ENCODE measurements around the gene ARRDC5. TPM values are rescaled to one million over a fixed set of nuclear protein-coding genes. Genes with fewer than 3 reads are reported as not detected.
A peak's percentile ranks its signal among the peaks of the same experiment; 100 is the strongest.

ARRDC5 gene
- total and polyA plus RNA-seq, 5 donors from 2014 or later, result 1.1 to 6.1 (median 1.3) TPM

- Mint-ChIP-seq H3K9me3 (no peaks in the 10 kb centered on the region), H3K36me3 (peaks cover 7% of the 10 kb centered on the region), H3K27ac (peak overlapping the region; percentile 93 to 99 (median 99)), H3K4me3 (peak overlapping the region; percentile 95 to 100 (median 99)), H3K4me1 (peaks cover 9 to 67% (median 21%) of the 10 kb centered on the region in 4 donors), H3K27me3 (no peaks in the 10 kb centered on the region)
- Histone ChIP-seq H3K27ac (ENCODE audit: insufficient read depth, low read length, poor library complexity, severe bottlenecking) (peak overlapping the region; percentile 81), H3K4me1 (ENCODE audit: control insufficient read depth, insufficient read depth, low read length, poor library complexity, severe bottlenecking) (peaks cover 68% of the 10 kb centered on the region), H3K4me3 (ENCODE audit: low read depth, low read length) (peak overlapping the region; percentile 92), H3K9me3 (ENCODE audit: control insufficient read depth in 2 of 2, low read length in 2 of 2) (no peaks in the 10 kb centered on the region), H3K36me3 (ENCODE audit: control insufficient read depth, insufficient read depth, low read length) (no peaks in the 10 kb centered on the region), H3K27me3 (ENCODE audit: control insufficient read depth, insufficient read depth, low read length) (no peaks in the 10 kb centered on the region)
- DNase-seq (peak; percentile 62 to 89 (median 69)), ATAC-seq (ENCODE audit: low read depth in 2 of 2) (peak; percentile 82 to 84)
Observed at GRCh38 chr19:4914736-4915501, 12.2 kb upstream of the ARRDC5 start.

- Mint-ChIP-seq H3K4me1 (peaks cover 9 to 67% (median 21%) of the 10 kb centered on the region in 4 donors), H3K4me3 (peak overlapping the region; percentile 95 to 100 (median 99)), H3K27me3 (no peaks in the 10 kb centered on the region), H3K36me3 (peaks cover 7% of the 10 kb centered on the region), H3K27ac (peak overlapping the region; percentile 93 to 99 (median 99)), H3K9me3 (no peaks in the 10 kb centered on the region)
- ATAC-seq (ENCODE audit: low read depth in 2 of 2) (no peak), DNase-seq (peak in 1 of 3 donors; percentile 27)
- peaks cover 70% of the 10 kb centered on the region for H3K4me1 ChIP-seq (ENCODE audit: control insufficient read depth, insufficient read depth, low read length, poor library complexity, severe bottlenecking)
- H3K27ac ChIP-seq (ENCODE audit: insufficient read depth, low read length, poor library complexity, severe bottlenecking), result peak overlapping the region; percentile 81
- no peaks in the 10 kb centered on the region for H3K9me3 ChIP-seq (ENCODE audit: control insufficient read depth in 2 of 2, low read length in 2 of 2)
- no peaks in the 10 kb centered on the region for H3K36me3 ChIP-seq (ENCODE audit: control insufficient read depth, insufficient read depth, low read length)
- peak overlapping the region; percentile 92 for H3K4me3 ChIP-seq (ENCODE audit: low read depth, low read length)
- H3K27me3 ChIP-seq (ENCODE audit: control insufficient read depth, insufficient read depth, low read length), result no peaks in the 10 kb centered on the region
Observed at GRCh38 chr19:4913996-4914735, 11.5 kb upstream of the ARRDC5 start.

- H3K27me3 Mint-ChIP-seq, result no peaks in the 10 kb centered on the region
- Histone ChIP-seq H3K36me3 (ENCODE audit: control insufficient read depth, insufficient read depth, low read length) (no peaks in the 10 kb centered on the region), H3K27me3 (ENCODE audit: control insufficient read depth, insufficient read depth, low read length) (no peaks in the 10 kb centered on the region), H3K4me3 (ENCODE audit: low read depth, low read length) (peak overlapping the region; percentile 83), H3K27ac (ENCODE audit: insufficient read depth, low read length, poor library complexity, severe bottlenecking) (peak overlapping the region; percentile 70), H3K9me3 (ENCODE audit: control insufficient read depth in 2 of 2, low read length in 2 of 2) (no peaks in the 10 kb centered on the region), H3K4me1 (ENCODE audit: control insufficient read depth, insufficient read depth, low read length, poor library complexity, severe bottlenecking) (peaks cover 79% of the 10 kb centered on the region)
- ATAC-seq (ENCODE audit: low read depth in 2 of 2), result peak; percentile 25 to 30
- no peaks in the 10 kb centered on the region for H3K9me3 Mint-ChIP-seq
- peak; percentile 59 to 79 (median 79) for DNase-seq
- H3K4me1 Mint-ChIP-seq, result peaks cover 9 to 80% (median 28%) of the 10 kb centered on the region in 4 donors
- peaks cover 7% of the 10 kb centered on the region for H3K36me3 Mint-ChIP-seq
- H3K27ac Mint-ChIP-seq, result peak overlapping the region; percentile 82 to 99 (median 94)
- peak overlapping the region; percentile 93 to 100 (median 99) for H3K4me3 Mint-ChIP-seq
Observed at GRCh38 chr19:4911786-4912672, 9.3 kb upstream of the ARRDC5 start.

- peak overlapping the region; percentile 82 to 99 (median 94) for H3K27ac Mint-ChIP-seq
- Histone ChIP-seq H3K27ac (ENCODE audit: insufficient read depth, low read length, poor library complexity, severe bottlenecking) (peak overlapping the region; percentile 70), H3K9me3 (ENCODE audit: control insufficient read depth in 2 of 2, low read length in 2 of 2) (no peaks in the 10 kb centered on the region), H3K36me3 (ENCODE audit: control insufficient read depth, insufficient read depth, low read length) (peaks cover 5% of the 10 kb centered on the region), H3K4me1 (ENCODE audit: control insufficient read depth, insufficient read depth, low read length, poor library complexity, severe bottlenecking) (peaks cover 72% of the 10 kb centered on the region), H3K4me3 (ENCODE audit: low read depth, low read length) (peak overlapping the region; percentile 83), H3K27me3 (ENCODE audit: control insufficient read depth, insufficient read depth, low read length) (no peaks in the 10 kb centered on the region)
- DNase-seq (no peak), ATAC-seq (ENCODE audit: low read depth in 2 of 2) (no peak)
- H3K9me3 Mint-ChIP-seq, result no peaks in the 10 kb centered on the region
- H3K36me3 Mint-ChIP-seq, result peaks cover 7% of the 10 kb centered on the region
- H3K4me1 Mint-ChIP-seq, result peaks cover 9 to 78% (median 28%) of the 10 kb centered on the region in 4 donors
- peak overlapping the region; percentile 93 to 100 (median 99) for H3K4me3 Mint-ChIP-seq
- H3K27me3 Mint-ChIP-seq, result no peaks in the 10 kb centered on the region
Observed at GRCh38 chr19:4911314-4911713, 8.6 kb upstream of the ARRDC5 start.

GRCh38 chr19:4910594-4911281, 8.0 kb upstream of the ARRDC5 start:
- DNase-seq (peak in 1 of 3 donors; percentile 43), ATAC-seq (ENCODE audit: low read depth in 2 of 2) (no peak)
- H3K4me3 ChIP-seq (ENCODE audit: low read depth, low read length), result peak overlapping the region; percentile 83
- H3K27ac ChIP-seq (ENCODE audit: insufficient read depth, low read length, poor library complexity, severe bottlenecking), result peak overlapping the region; percentile 70
- Mint-ChIP-seq H3K36me3 (peaks cover 7% of the 10 kb centered on the region), H3K4me3 (peak overlapping the region; percentile 93 to 100 (median 99)), H3K4me1 (peaks cover 9 to 73% (median 28%) of the 10 kb centered on the region in 4 donors), H3K27ac (peak overlapping the region; percentile 82 to 99 (median 94)), H3K27me3 (no peaks in the 10 kb centered on the region), H3K9me3 (no peaks in the 10 kb centered on the region)
- peaks cover 68% of the 10 kb centered on the region for H3K4me1 ChIP-seq (ENCODE audit: control insufficient read depth, insufficient read depth, low read length, poor library complexity, severe bottlenecking)
- H3K27me3 ChIP-seq (ENCODE audit: control insufficient read depth, insufficient read depth, low read length), result no peaks in the 10 kb centered on the region
- H3K9me3 ChIP-seq (ENCODE audit: control insufficient read depth in 2 of 2, low read length in 2 of 2), result no peaks in the 10 kb centered on the region
- H3K36me3 ChIP-seq (ENCODE audit: control insufficient read depth, insufficient read depth, low read length), result peaks cover 5% of the 10 kb centered on the region

GRCh38 chr19:4909897-4910593, 7.3 kb upstream of the ARRDC5 start:
- Histone ChIP-seq H3K27ac (ENCODE audit: insufficient read depth, low read length, poor library complexity, severe bottlenecking) (peak overlapping the region; percentile 70), H3K4me1 (ENCODE audit: control insufficient read depth, insufficient read depth, low read length, poor library complexity, severe bottlenecking) (peaks cover 61% of the 10 kb centered on the region), H3K9me3 (ENCODE audit: control insufficient read depth in 2 of 2, low read length in 2 of 2) (no peaks in the 10 kb centered on the region), H3K27me3 (ENCODE audit: control insufficient read depth, insufficient read depth, low read length) (no peaks in the 10 kb centered on the region), H3K36me3 (ENCODE audit: control insufficient read depth, insufficient read depth, low read length) (peaks cover 5% of the 10 kb centered on the region), H3K4me3 (ENCODE audit: low read depth, low read length) (peak overlapping the region; percentile 83)
- Mint-ChIP-seq H3K4me3 (peak overlapping the region; percentile 93 to 100 (median 99)), H3K27me3 (no peaks in the 10 kb centered on the region), H3K27ac (peak overlapping the region in 1 of 3 donors; percentile 84), H3K9me3 (no peaks in the 10 kb centered on the region), H3K36me3 (peaks cover 7% of the 10 kb centered on the region), H3K4me1 (peaks cover 9 to 66% (median 25%) of the 10 kb centered on the region in 4 donors)
- peak; percentile 93 to 96 (median 94) for DNase-seq
- ATAC-seq (ENCODE audit: low read depth in 2 of 2), result peak; percentile 86 to 90

All from CD4-positive, CD25-positive, alpha-beta regulatory T cell (primary cell).